GM12892 (cell line): ENCODE data around the gene CFAP97.

Experiments used
- DNase-seq: peaks from one replicate; pipeline ENCODE4 v3.0.0; 2011; ENCODE audit not compliant: insufficient read length
- FAIRE-seq: peaks from 2 replicates; lab custom pipeline; 2011; peaks lifted over from hg19 to GRCh38; lab: Jason Lieb, UNC
- POLR2A ChIP-seq: IDR thresholded peaks from 2 replicates; pipeline ENCODE4 v1.6.1; 2011; ENCODE audit warnings: low read depth, low read length, control low read depth
- POLR2AphosphoS5 ChIP-seq: IDR thresholded peaks from 2 replicates; pipeline ENCODE4 v1.6.1; 2011; ENCODE audit warnings: low read depth, low read length, control low read depth
- TAF1 ChIP-seq: IDR thresholded peaks from 2 replicates; pipeline ENCODE4 v1.6.1; 2011; ENCODE audit warnings: low read depth, mild to moderate bottlenecking, control low read depth, low read length, borderline replicate concordance

CFAP97 gene

GRCh38 chr4:185109736-185110135, 94.1 kb downstream of the CFAP97 start:
- FAIRE-seq = no peak
- TF ChIP-seq POLR2A (no peak), TAF1 (no peak), POLR2AphosphoS5 (no peak)
- DNase-seq = no peak
